ENCODE data around the gene NAALADL2.

NAALADL2 gene

DNA sequence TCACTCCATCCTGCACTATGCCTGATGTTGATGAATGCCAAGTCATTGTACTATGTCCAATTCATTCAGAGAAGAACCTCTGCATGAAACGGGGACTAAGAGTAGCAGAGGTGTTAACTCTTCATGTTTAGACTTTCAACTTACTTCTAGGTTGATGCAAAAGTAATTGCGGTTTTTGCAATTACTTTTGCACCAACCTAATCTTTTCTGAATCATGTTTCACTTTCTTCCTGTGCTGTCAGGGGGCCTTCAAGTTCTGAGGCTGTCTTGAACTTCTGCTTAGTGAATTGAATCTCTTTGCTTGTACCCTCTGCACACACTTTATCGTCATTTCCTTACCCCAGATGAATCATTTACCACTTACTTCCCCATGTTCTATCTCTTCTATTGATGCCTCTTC, 636.2 kb downstream of the NAALADL2 start:
- H3K79me2 ChIP-seq (ENCODE audit: insufficient read depth, low read depth) = no peaks in the 10 kb centered on the region
- no peak overlapping the region for H3K27ac ChIP-seq
- TF ChIP-seq, protein P1, sequence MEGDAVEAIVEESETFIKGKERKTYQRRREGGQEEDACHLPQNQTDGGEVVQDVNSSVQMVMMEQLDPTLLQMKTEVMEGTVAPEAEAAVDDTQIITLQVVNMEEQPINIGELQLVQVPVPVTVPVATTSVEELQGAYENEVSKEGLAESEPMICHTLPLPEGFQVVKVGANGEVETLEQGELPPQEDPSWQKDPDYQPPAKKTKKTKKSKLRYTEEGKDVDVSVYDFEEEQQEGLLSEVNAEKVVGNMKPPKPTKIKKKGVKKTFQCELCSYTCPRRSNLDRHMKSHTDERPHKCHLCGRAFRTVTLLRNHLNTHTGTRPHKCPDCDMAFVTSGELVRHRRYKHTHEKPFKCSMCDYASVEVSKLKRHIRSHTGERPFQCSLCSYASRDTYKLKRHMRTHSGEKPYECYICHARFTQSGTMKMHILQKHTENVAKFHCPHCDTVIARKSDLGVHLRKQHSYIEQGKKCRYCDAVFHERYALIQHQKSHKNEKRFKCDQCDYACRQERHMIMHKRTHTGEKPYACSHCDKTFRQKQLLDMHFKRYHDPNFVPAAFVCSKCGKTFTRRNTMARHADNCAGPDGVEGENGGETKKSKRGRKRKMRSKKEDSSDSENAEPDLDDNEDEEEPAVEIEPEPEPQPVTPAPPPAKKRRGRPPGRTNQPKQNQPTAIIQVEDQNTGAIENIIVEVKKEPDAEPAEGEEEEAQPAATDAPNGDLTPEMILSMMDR (conservative IDR thresholded peaks at IDR 0.05; ENCODE audit: low read depth, low read length) = no peak
- no peak overlapping the region for H3K4me3 ChIP-seq (IDR thresholded peaks at IDR 0.05; ENCODE audit: insufficient read depth, low read depth, low read length)
- no peaks in the 10 kb centered on the region for H3K27me3 ChIP-seq (ENCODE audit: insufficient read depth, low read depth)
- H4K20me1 ChIP-seq (ENCODE audit: insufficient read depth) = no peaks in the 10 kb centered on the region
- no peak overlapping the region for H3K9ac ChIP-seq
- H3K4me1 ChIP-seq (ENCODE audit: low read depth, poor library complexity, severe bottlenecking) = no peaks in the 10 kb centered on the region
- H3K4me2 ChIP-seq = no peak overlapping the region
- no peaks in the 10 kb centered on the region for H3K36me3 ChIP-seq (ENCODE audit: insufficient read depth)
- no peak overlapping the region for H2AFZ ChIP-seq (ENCODE audit: low read depth)

DNA sequence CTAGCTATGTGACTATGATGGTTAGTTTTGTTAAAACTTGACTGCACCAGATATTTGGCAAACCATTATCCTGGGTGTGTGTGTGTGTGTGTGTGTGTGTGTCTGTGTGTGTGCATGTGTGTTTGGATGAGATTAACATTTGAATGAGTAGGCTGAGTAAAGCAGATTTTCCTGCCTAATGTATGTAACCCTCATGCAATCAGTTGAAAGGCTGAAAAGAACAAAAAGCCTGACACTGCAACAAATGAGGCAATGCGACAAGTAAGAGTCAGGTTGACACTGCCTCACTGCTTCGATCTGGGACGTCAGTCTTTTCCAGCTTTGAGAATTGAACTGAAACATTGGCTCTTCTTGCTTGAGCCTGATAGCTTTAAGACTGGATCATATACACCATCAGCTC, 643.0 kb downstream of the NAALADL2 start:
- no peaks in the 10 kb centered on the region for H3K27me3 ChIP-seq (ENCODE audit: insufficient read depth, low read depth)
- no peaks in the 10 kb centered on the region for H3K4me1 ChIP-seq (ENCODE audit: low read depth, poor library complexity, severe bottlenecking)
- no peak overlapping the region for H2AFZ ChIP-seq (ENCODE audit: low read depth)
- H3K36me3 ChIP-seq (ENCODE audit: insufficient read depth) = no peaks in the 10 kb centered on the region
- H3K9ac ChIP-seq = no peak overlapping the region
- no peak overlapping the region for H3K27ac ChIP-seq
- no peak overlapping the region for H3K4me3 ChIP-seq (IDR thresholded peaks at IDR 0.05; ENCODE audit: insufficient read depth, low read depth, low read length)
- no peak overlapping the region for H3K4me2 ChIP-seq
- no peaks in the 10 kb centered on the region for H3K79me2 ChIP-seq (ENCODE audit: insufficient read depth, low read depth)
- no peaks in the 10 kb centered on the region for H4K20me1 ChIP-seq (ENCODE audit: insufficient read depth)
- TF ChIP-seq, protein P1 (conservative IDR thresholded peaks at IDR 0.05; ENCODE audit: low read depth, low read length) = no peak

DNA sequence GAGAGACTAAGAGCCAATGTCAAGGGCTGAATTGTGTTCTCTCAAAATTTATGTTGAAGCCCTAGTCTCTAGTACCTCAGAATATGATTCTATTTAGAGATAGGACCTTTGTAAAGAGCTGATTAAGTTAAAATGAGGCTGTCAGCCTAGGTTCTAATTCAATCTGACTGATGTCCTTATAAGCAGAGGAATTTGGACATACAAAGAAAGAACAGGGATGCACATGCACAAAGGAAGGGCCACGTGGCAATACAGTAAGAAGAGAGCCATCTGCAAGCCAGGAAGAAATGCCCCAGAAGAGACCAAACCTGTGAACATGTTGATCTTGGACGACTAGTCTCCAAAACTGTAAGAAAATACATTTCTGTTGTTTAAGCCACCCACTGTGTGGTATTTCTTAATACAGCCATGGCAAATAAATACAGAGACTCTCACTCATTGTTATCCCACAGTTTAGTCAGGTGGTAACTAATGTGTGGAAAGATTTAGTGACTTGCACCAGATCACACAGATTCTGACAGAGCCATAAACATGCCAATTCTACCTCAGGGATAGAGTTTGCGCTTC, 652.2 kb downstream of the NAALADL2 start:
- H3K27me3 ChIP-seq (ENCODE audit: insufficient read depth, low read depth) = no peaks in the 10 kb centered on the region
- no peaks in the 10 kb centered on the region for H3K79me2 ChIP-seq (ENCODE audit: insufficient read depth, low read depth)
- TF ChIP-seq, protein P1 (conservative IDR thresholded peaks at IDR 0.05; ENCODE audit: low read depth, low read length) = no peak
- H3K4me3 ChIP-seq (IDR thresholded peaks at IDR 0.05; ENCODE audit: insufficient read depth, low read depth, low read length) = no peak overlapping the region
- no peaks in the 10 kb centered on the region for H3K36me3 ChIP-seq (ENCODE audit: insufficient read depth)
- no peak overlapping the region for H3K27ac ChIP-seq
- no peaks in the 10 kb centered on the region for H3K4me1 ChIP-seq (ENCODE audit: low read depth, poor library complexity, severe bottlenecking)
- H2AFZ ChIP-seq (ENCODE audit: low read depth) = no peak overlapping the region
- H3K9ac ChIP-seq = no peak overlapping the region
- no peaks in the 10 kb centered on the region for H4K20me1 ChIP-seq (ENCODE audit: insufficient read depth)
- no peak overlapping the region for H3K4me2 ChIP-seq

DNA sequence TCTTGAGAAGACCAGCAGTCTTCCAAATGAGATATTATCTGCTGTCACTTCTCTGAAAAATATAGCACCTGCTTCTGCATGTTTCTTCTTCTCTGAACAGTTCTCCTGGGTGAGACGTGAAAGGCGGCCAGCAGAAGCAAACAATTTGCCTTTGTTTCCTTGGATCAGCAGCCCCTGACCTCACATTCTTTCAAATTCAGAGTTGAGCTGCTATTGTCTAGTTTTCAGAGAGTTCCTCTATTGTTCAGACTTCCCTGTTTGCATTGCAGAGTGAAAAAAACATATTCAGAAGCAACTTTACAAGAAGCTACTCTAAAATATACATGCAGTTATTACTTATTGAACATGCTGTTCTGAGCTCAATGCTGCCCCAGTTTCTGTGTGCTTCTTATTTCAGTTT, 653.6 kb downstream of the NAALADL2 start:
- Histone ChIP-seq H3K36me3 (ENCODE audit: insufficient read depth) (no peaks in the 10 kb centered on the region), H3K4me2 (no peak overlapping the region), H4K20me1 (ENCODE audit: insufficient read depth) (no peaks in the 10 kb centered on the region), H2AFZ (ENCODE audit: low read depth) (no peak overlapping the region), H3K27me3 (ENCODE audit: insufficient read depth, low read depth) (no peaks in the 10 kb centered on the region), H3K4me3 (IDR thresholded peaks at IDR 0.05; ENCODE audit: insufficient read depth, low read depth, low read length) (no peak overlapping the region), H3K4me1 (ENCODE audit: low read depth, poor library complexity, severe bottlenecking) (no peaks in the 10 kb centered on the region), H3K79me2 (ENCODE audit: insufficient read depth, low read depth) (no peaks in the 10 kb centered on the region), H3K9ac (no peak overlapping the region), H3K27ac (no peak overlapping the region)
- TF ChIP-seq, protein P1 (conservative IDR thresholded peaks at IDR 0.05; ENCODE audit: low read depth, low read length) = no peak
